Stromal cell of bone marrow (primary cell): ENCODE measurements around the gene PTH2.
"Not testable (repeated sequence)": the region's sequence is repeated elsewhere in the genome, so short reads cannot be mapped to it uniquely, and the experiment has no call there.

Experiments
- DNase-seq: peaks from one replicate; pipeline ENCODE4 v3.0.0-alpha.2; 2012; ENCODE audit warnings: low read depth

The PTH2 gene

DNA sequence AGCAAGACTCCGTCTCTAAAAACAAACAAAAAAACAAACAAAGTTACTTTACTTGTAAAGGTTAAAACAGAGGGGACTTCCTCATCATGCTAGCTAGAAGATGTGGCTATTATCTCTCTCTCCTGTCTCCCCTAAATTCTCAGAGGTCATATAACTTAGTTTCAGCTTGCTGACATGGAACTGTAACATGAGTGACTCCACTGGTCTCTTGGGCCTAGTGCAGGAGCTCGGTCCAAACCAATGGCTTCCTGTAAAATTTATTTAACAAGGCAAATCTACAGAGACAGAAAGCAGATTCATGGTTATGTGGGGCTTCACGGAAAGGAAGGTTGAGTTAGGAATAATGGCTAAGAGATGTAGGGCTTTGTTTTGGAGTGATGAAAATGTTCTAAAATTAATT, 44.7 kb downstream of the PTH2 start:
- no peak for DNase-seq

DNA sequence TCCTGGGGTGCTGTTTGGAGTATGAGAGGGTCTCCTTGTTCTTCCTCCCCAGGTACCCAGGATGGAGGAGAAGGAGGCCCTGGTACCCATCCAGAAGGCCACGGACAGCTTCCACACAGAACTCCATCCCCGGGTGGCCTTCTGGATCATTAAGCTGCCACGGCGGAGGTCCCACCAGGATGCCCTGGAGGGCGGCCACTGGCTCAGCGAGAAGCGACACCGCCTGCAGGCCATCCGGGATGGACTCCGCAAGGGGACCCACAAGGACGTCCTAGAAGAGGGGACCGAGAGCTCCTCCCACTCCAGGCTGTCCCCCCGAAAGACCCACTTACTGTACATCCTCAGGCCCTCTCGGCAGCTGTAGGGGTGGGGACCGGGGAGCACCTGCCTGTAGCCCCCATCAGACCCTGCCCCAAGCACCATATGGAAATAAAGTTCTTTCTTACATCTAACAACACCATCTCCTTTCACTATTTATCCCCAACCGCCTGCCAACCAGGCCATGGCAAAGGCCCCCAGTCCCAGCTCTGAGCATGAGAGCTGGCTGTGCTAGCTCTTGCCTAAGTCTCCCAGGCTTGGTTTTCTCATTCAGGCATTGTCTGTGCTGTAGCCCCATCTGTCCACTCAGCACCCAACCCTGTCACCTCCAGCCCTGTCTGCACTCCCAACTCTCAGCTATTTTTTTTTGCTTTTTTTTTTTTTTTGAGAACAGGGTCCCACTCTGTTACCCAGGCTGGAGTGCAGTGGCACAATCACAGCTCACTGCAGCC, 48.4 kb downstream of the PTH2 start:
- no peak for DNase-seq

DNA sequence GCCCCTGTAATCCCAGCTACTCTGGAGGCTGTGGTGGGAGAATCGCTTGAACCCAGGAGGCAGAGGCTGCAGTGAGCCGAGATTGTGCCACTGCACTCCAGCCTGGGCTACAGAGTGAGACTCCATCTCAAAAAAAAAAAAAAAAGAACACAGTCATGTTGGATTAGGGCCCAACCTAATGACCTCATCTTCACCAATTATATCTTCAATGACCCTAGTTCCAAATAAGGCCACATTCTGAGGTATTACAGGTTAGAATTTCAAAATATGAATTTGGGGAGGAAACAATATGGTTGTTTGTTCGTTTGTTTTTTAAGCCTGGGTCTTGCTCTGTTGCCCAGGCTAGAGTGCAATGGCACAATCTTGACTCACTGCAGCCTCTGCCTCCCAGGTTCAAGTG, 50.1 kb downstream of the PTH2 start:
- DNase-seq, result not testable (repeated sequence)
